Measurements from ENCODE around the gene DAB1. TPM values are rescaled to one million over a fixed set of nuclear protein-coding genes. Genes with fewer than 3 reads are reported as not detected.
"Not testable (repeated sequence)": the region's sequence is repeated elsewhere in the genome, so short reads cannot be mapped to it uniquely, and the experiment has no call there.

DAB1 gene
- total RNA-seq, 1 donor from 2014 or later: 10.5 TPM

DNA sequence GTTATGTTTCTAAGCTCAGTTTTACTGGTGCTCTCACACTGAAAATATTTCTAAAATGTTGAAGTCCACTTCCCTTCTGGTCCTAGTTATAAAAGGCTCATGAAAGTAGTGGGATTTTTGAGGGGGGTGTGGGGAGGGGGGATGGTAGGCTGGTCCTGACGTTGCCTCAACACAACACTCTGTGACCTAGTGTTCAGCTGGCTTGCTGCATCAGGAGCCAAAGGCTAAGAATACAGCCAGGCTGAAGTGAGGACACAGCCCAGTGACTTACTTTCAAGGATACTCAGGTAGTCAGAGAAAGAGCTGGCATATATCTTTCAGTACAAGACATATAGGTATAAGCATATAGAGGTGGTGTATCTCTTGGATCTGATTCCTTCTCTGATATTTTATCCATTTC, 306.1 kb downstream of the DAB1 start:
- ATAC-seq (no peak), DNase-seq (ENCODE audit: low spot score) (no peak)
- intact Hi-C loops (cut with DNase I): no loop called here

DNA sequence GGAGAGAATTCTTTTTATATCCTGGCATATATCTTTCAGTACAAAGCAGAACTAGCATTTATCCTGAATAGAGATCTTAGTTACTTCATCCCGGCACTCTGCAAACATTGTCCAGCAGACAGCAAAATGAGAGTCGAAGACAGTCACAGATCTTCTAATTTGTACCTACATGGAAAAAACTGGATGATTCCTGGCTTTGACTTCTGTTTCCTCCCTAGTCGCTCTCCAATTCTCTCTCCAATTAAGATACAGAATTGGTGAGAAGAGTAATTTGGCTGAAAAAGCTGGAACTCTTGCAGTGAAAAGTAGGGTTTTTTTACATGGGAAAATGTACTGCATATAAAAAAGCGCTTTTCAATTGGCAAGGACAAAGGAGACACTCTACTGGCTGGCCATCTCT, 307.0 kb downstream of the DAB1 start:
- no peak for DNase-seq (ENCODE audit: low spot score)
- no peak for ATAC-seq
- intact Hi-C loops (cut with DNase I): no loop called here

DNA sequence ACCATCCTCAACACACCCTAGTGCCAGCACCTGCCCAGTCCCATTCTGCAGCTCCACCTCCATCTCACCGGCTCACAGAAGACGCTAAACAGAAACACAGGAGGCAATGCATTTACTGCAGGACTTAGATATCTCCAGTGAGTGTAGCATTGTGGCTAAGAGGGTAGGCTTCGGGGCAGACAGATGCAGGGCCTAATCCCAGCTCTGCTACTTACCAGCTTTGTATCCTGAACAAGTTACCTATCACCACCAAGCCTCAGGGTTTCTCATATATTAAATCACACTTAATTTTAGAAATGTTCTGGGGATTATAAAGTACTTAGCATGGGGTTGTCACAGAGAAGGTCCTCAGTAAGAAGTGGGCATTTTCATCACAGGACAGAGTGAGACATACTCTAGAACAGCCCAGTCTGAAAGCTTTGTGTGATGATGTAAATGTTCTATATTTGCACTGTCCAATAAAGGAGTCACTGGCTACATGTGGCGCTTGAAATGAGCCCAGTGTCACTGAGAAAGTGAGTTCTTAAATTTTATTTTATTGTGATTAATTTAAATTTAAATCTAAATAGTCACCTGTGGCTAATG, 308.7 kb downstream of the DAB1 start:
- no peak for ATAC-seq
- intact Hi-C loops (cut with DNase I): no loop called here
- no peak for DNase-seq (ENCODE audit: low spot score)

DNA sequence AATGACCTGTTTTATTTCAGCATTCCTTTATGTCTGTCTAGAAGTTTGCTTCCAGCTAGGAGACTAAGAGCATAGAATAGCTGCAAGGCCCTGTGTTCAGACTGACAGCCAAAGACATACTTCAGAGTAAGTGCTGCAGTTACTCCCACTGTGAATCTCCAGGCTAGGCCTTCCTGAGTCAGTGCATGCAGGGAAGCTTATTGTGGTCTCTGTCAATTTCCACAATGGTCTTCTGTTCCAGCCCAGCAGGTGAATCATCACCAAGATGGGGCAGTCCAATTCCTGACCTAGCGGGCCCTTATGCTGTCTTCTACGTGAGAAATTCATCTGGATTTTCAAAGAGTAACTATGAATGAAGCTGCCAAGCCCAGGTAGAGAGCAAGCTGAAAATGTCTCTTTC, 311.7 kb downstream of the DAB1 start:
- intact Hi-C loops (cut with DNase I): no loop called here
- no peak for ATAC-seq
- DNase-seq (ENCODE audit: low spot score): no peak

DNA sequence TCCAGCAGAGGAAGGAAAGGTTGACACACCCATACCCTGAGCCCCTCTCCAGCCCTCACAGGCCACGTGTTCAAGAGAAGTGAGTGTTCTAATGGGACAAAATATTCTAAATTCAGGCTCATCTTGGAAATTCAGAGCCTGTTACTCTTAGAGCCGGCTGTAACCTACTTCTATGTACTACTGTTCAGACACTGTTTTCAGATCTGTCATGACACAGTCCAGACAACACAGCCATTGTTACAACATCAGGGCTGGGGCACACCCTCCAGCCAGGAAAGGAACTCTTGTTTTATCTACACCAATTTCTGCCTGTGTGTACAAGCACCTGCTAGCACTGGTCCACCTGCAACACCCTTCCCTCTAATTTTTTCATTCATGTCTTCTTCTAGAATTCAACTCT, 312.7 kb downstream of the DAB1 start:
- intact Hi-C loops (cut with DNase I): no loop called here
- ATAC-seq (no peak), DNase-seq (ENCODE audit: low spot score) (no peak)

DNA sequence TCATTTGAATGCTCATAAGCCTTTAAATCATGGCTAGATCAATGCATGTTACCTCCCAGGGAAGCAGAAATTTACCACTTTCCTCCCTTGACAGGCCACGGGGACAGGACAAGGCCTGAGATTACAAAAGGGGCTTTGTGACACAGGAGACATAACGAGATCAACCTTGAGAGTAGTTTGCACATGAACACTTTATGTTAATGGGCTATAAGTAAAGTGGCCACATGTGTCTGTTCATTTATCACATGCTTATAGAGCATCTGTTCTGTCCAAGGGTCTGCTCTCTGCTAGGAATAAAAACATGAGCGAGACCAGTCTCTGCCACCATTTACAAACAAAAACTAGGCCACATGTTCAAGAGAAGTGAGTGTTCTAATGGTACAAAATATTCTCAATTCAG, 314.0 kb downstream of the DAB1 start:
- intact Hi-C loops (cut with DNase I): no loop called here
- no peak for ATAC-seq
- no peak for DNase-seq (ENCODE audit: low spot score)

DNA sequence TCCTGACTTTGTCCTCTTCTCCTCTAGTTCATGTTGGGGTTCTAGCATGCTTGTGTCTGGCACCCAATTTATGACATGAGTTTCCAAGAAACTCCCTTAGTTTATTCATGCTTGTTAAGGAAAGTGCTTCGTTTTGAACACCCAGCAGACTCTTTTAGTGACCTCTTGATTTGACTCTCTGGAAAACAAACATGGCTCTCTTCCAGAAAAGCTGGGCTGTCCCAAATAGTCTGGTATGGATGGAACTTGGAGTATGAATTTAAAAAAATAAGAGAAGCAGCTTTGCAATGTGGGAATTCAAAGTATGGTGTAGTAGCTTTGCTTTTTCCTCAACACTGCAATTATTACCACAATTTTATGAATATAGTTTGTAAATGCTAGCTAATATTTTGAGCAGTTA, 314.6 kb downstream of the DAB1 start:
- ATAC-seq: no peak
- intact Hi-C loops (cut with DNase I): no loop called here
- no peak for DNase-seq (ENCODE audit: low spot score)

DNA sequence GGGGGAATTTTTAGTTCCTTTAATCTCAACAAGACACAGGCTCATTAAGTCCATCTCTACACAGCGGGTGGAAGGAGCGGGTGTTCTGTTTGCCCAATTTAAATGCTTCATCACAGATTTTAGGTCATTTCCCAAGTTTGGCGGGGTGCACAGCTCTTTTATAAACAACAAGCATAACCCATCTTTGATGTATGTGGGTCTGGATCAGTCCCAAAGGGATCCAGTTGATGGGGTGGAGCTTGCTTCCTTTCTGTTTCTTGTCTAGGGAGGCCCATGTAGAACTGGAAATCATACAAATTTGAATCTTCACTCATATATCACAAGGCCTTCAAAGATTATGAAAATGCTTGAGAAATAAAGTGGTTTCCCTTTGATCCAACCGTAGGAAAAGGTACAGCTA, 317.6 kb downstream of the DAB1 start:
- DNase-seq (ENCODE audit: low spot score): no peak
- intact Hi-C loops (cut with DNase I): no loop called here
- ATAC-seq: no peak

DNA sequence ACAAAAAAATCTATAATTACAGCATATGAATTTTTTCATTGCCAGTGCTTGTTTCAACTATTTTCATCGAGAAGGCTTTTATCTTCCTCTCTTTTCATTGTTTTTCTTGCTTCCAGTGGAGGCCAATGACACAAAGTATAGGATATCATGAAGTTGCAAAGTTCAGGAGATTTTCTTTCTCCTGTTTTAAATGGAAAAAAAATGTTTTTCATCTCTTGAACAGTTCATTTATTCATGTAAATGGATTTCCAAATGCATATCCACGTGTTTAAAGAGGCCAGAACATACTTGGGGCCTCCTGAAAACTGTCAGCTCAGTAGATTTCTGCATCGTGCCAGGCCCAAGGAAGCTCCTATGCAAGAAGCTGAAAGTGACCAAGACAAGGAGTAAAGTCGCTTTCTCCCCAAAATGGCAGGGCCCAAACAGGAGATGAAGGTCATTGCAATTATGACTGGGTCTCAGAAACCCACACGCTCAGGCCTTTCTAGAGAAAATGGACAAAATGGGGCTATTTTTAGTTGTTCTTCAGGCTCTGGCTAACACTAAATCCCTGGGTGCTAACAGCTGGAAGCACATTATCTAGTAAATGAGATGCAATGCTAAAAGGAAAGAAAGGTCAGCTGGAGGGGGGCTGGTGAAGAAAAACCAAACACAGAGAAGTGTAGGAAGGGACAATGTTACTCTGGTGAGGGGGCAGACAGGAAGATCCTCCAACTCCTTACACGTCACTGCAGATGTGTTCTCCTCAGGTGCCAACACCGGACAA, 321.1 kb downstream of the DAB1 start:
- DNase-seq (ENCODE audit: low spot score): no peak
- ATAC-seq: no peak
- intact Hi-C loops (cut with DNase I): no loop called here

DNA sequence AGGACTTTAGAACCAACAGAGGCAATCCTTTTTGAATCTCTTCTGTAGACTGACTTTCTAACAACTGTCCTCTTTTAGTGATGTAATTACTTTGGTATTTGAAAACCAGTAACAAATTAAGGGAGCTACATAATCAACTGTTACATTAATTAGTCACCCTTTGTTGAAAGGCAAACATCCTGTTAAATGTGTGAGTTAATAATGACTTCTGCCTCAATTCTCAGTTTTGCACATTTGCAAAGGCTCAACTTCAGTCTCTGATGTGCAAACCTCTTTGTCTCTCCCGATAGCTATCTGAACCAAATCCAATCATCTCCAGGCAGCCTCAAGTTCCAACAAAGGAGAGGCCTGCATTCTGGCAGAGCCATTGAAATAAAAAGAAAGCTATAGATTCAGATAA, 322.7 kb downstream of the DAB1 start:
- ATAC-seq: no peak
- no peak for DNase-seq (ENCODE audit: low spot score)
- intact Hi-C loops (cut with DNase I): no loop called here

DNA sequence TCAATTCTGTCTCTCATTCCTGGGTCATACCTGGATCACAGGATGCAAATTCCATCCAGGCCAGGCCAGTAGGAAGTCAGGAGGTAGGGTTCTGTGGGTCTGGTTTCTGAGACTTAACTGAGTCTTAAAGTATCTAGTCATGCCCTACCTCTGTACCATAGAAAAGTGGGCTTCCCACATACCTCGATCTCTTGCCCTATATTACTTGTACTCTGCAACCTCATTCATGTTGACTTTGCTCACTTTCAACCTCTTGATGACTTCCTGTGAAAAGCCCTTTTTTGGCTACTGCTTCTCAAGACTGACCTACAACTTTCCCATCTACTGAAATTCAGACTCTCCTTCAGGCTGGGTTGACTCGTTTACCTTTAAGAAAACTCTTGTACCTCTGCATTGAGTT, 329.1 kb downstream of the DAB1 start:
- intact Hi-C loops (cut with DNase I): no loop called here
- no peak for ATAC-seq

DNA sequence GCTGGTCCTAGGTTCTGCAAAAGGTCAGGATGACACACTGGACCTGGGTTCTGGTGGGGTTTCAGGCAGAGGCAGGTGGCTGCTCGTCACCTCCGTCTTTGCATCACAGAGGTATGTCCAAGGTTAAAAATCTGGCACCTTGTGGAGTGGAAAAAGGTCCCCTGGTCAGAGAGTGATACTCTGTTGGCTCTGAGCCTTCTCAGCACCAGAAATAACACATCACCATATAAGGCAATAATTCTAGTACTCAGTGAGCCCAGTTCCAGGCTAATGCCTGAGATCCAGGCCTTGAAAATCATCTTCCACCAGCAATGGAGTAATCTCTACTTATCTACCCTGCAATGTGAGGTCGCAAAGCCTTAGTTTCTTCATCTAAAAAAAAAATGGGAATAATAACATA, 330.7 kb downstream of the DAB1 start:
- ATAC-seq: no peak
- DNase-seq (ENCODE audit: low spot score): no peak
- intact Hi-C loops (cut with DNase I): no loop called here

More for the DNA sequence above, 329.1 kb downstream of the DAB1 start:
- no peak for DNase-seq (ENCODE audit: low spot score)

DNA sequence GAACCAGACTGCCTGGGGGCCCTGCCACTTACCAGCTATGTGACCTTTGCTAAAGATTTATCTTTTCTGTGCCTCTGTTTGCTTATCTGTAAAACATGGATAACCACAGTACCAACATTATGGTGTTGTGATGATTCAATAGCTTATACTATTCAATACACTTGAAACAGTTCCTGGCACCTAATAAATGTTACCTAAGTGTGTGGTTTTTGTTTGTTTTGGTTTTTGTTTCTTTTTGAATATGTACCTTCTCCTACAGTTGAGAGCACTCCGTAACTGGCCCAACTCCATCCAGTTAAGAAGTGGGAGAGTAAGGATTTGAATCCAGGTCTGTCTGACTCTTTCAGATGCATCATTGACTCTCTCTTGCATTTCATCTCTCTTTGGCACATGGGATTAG, 332.2 kb downstream of the DAB1 start:
- ATAC-seq (no peak), DNase-seq (ENCODE audit: low spot score) (no peak)
- intact Hi-C loops (cut with DNase I): no loop called here

DNA sequence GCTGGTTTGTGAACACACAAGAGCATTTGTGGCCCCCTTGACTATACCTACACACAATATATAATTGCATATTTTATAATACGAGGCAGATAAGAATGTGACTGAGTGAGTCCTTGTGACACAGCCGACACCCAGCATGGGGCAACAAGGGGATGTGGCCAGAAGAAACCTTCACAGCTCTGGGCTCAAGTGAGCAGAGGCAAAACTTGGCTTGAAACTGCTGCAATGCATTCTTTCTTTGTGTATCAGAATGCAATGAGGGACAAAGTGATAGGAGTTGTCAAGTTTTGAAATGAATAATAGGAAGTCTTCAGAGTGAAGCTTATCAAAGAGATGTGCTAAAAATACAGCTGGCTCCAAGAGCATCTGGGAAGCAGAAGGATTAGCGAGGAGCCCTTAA, 334.0 kb downstream of the DAB1 start:
- intact Hi-C loops (cut with DNase I): no loop called here
- DNase-seq (ENCODE audit: low spot score): no peak
- no peak for ATAC-seq

DNA sequence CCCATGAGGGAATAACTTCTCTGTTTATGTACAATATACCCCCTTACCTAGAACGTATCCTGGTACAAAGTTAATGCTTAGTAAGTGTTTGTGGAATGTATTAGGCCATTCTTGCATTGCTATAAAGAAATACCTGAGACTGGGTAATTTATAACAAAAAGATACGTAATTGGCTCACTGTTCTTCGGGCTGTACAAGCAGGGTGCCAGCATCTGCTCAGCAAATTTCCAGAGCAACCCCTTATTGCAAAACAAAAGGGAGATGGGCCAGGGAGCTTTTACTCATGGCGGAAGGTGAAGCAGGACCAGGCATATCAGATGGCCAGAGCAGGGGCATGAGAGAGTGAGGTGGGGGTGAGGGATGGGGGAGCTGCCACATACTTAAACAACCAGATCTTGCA, 334.6 kb downstream of the DAB1 start:
- DNase-seq (ENCODE audit: low spot score) (no peak), ATAC-seq (no peak)
- intact Hi-C loops (cut with DNase I): no loop called here

DNA sequence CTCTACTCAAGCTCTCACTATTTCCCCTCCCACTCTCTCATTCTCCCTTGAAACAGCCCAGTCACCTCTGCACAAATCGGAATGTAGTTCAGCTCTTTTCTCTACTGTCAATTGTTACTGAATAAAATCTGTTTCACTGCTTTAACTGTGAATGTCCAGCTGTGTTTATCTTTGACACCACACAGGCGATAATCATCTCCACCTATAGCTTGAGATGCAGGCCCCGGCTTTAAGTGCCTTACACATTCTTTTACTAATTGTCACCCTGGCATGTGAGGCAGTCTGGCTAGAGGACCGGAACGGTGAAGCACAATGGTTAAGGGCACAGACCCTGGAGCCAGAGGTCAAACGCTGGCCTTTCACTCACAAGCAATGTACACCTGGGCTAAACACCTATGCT, 335.2 kb downstream of the DAB1 start:
- no peak for DNase-seq (ENCODE audit: low spot score)
- ATAC-seq: no peak
- intact Hi-C loops (cut with DNase I): no loop called here

DNA sequence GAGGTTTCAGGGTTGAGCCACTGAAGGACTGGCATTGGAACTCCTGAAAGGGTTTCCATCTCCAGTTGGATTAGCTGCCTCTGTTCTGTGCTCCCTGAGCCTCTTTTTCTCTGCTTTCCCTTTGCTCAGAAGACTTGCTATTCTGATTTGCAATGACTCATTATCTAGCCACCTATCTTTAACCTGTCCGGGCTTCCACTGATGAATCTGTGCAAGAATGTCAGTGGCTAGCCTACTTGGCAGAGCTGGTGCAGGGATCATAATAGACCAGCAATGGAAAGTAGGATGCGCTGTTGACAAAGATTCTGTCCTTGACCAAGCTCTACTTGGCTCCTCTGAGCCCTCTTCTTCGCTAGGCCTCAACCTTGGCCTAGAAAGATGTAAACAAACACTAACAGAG, 336.2 kb downstream of the DAB1 start:
- DNase-seq (ENCODE audit: low spot score); intact Hi-C loops (cut with DNase I); ATAC-seq: not testable (repeated sequence)

DNA sequence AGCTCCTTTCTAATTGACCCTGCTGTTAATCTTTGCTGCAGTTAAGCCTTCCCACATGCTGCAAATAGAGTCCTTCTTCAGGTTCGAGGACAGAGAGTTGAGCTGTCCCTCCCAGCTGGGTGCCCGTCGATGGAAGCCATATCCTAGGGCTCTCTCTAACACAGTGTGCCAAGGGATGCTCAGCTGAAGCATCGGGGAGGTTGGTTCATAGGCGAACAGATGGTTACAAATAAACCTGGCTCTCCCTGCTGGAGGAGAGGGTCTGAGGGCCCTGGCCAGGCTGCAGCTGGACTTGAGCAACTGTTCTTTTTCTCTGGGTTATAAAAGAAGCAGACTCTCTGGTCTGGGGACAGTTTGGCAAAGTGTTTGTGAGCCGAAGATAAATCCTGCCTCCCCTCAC, 337.7 kb downstream of the DAB1 start:
- intact Hi-C loops (cut with DNase I): no loop called here
- DNase-seq (ENCODE audit: low spot score): no peak

DNA sequence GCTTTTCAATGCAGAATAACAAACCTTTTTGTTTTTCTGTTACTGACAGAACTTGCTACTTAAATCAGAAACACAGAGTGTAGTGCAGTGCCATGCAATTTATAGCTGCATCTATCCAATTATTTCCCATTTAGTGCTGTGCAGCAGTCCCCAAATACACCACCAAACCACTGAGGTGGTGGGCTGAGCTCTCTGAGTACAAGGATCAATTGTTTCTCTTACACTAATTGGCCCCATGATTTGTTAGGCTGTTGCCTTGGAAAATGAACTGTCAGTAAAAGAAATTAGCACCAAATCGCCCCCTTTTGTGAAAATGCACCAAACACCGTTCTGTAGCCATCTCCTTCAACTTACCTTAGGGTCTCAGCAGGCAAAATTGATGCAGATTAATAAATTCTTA, 339.2 kb downstream of the DAB1 start:
- ATAC-seq: no peak
- intact Hi-C loops (cut with DNase I): no loop called here
- DNase-seq (ENCODE audit: low spot score): no peak

More for the DNA sequence above, 337.7 kb downstream of the DAB1 start:
- ATAC-seq: no peak

DNA sequence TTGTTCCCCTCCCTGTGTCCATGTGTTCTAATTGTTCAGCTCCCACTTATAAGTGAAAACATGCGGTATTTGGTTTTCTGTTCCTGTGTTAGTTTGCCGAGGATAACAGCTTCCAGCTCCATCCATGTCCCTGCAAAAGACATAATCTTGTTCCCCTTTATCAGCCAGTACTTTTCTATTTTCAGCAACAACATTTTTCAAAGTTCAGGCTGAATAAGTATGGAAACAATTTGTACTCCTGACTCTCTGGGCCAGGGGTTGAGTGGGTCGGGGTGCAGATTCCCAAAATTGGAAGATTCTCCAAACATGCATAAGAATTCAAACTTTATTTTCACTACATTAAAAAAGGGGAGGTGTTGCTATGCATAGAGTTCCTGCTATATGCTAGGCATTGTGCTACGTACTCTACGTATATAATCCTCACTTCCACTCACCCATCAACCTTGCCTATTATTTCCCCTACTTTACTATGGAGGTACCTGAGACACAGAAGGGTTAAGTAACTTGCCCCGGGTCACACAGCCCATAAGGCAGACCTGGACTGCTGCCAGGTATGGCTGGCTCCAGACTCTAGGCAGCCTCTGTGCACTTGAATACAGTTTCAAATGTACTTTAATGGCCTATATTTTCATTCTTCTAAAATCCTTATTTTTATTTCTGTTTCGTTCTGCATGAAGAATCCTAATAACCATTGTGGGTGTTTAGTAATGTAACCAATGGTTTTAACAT, 341.0 kb downstream of the DAB1 start:
- intact Hi-C loops (cut with DNase I): no loop called here
- DNase-seq (ENCODE audit: low spot score) (no peak), ATAC-seq (no peak)
